HG02938 (cell line): Measurements from ENCODE around the gene EHBP1.

ENCODE experiments used
- ATAC-seq: cut with Tn5 transposase; IDR thresholded peaks from one replicate; pipeline ENCODE4 v1.9.1; 2021; ENCODE audit warnings: mild to moderate bottlenecking, moderate library complexity; ENCODE audit not compliant: unreplicated experiment

Gene EHBP1

GRCh38 chr2:62871506-62871905, 166.0 kb downstream of the EHBP1 start:
- ATAC-seq = no peak

- no peak for ATAC-seq
These were observed 168.1 kb downstream of the EHBP1 start for GRCh38 chr2:62873603-62874002.

- ATAC-seq = no peak
These were observed 169.4 kb downstream of the EHBP1 start for GRCh38 chr2:62874881-62875383.

- ATAC-seq = no peak
These were observed 175.8 kb downstream of the EHBP1 start for GRCh38 chr2:62881162-62881795.

GRCh38 chr2:62883629-62884028, 178.1 kb downstream of the EHBP1 start:
- no peak for ATAC-seq

GRCh38 chr2:62884086-62884485, 178.6 kb downstream of the EHBP1 start:
- no peak for ATAC-seq

GRCh38 chr2:62884514-62884913, 179.0 kb downstream of the EHBP1 start:
- ATAC-seq = no peak

GRCh38 chr2:62894966-62895631, 189.6 kb downstream of the EHBP1 start:
- no peak for ATAC-seq

GRCh38 chr2:62895632-62896009, 190.1 kb downstream of the EHBP1 start:
- no peak for ATAC-seq

GRCh38 chr2:62897187-62897827, 191.8 kb downstream of the EHBP1 start:
- ATAC-seq = no peak

GRCh38 chr2:62904344-62904743, 198.8 kb downstream of the EHBP1 start:
- no peak for ATAC-seq

- ATAC-seq = no peak
These were observed 202.6 kb downstream of the EHBP1 start for GRCh38 chr2:62908145-62908544.

- no peak for ATAC-seq
These were observed 207.8 kb downstream of the EHBP1 start for GRCh38 chr2:62913311-62913710.

GRCh38 chr2:62919041-62919440, 213.5 kb downstream of the EHBP1 start:
- ATAC-seq = no peak

GRCh38 chr2:62920070-62920469, 214.6 kb downstream of the EHBP1 start:
- no peak for ATAC-seq

GRCh38 chr2:62923242-62923641, 217.7 kb downstream of the EHBP1 start:
- ATAC-seq = no peak

GRCh38 chr2:62923881-62924280, 218.4 kb downstream of the EHBP1 start:
- ATAC-seq = no peak

- ATAC-seq = no peak
These were observed 222.5 kb downstream of the EHBP1 start for GRCh38 chr2:62928015-62928414.

GRCh38 chr2:62931536-62931935, 226.0 kb downstream of the EHBP1 start:
- ATAC-seq = no peak

- no peak for ATAC-seq
These were observed 227.9 kb downstream of the EHBP1 start for GRCh38 chr2:62933398-62933917.

GRCh38 chr2:62934517-62934916, 229.0 kb downstream of the EHBP1 start:
- no peak for ATAC-seq

- no peak for ATAC-seq
These were observed 232.6 kb downstream of the EHBP1 start for GRCh38 chr2:62938126-62938525.
